H9 (cell line): ENCODE measurements around the gene ST3GAL5. TPM values are rescaled to one million over a fixed set of nuclear protein-coding genes. Genes with fewer than 3 reads are reported as not detected.

Experiments
- DNase-seq: peaks from one replicate; pipeline ENCODE4 v3.0.0-alpha.2; 2017
- H2AFZ ChIP-seq: one replicate; pipeline ENCODE4 v1.6.1; 2013; ENCODE audit warnings: mild to moderate bottlenecking, low read length, control low read depth, moderate library complexity
- H2AK5ac ChIP-seq: 2 replicates; pipeline ENCODE4 v1.6.1; 2013; ENCODE audit warnings: low read length, control low read depth, mixed read lengths; ENCODE audit not compliant: insufficient read length
- H2BK120ac ChIP-seq: one replicate; pipeline ENCODE4 v1.6.1; 2013; ENCODE audit warnings: low read depth, mild to moderate bottlenecking, low read length, control low read depth, inconsistent platforms; ENCODE audit not compliant: poor library complexity, severe bottlenecking
- H2BK12ac ChIP-seq: 2 replicates; pipeline ENCODE4 v1.6.1; 2013; ENCODE audit warnings: low read length, control low read depth, mixed read lengths, low read depth; ENCODE audit not compliant: insufficient read length
- H2BK15ac ChIP-seq: 2 replicates; pipeline ENCODE4 v1.6.1; 2013; ENCODE audit warnings: low read depth, low read length, control low read depth
- H2BK20ac ChIP-seq: one replicate; pipeline ENCODE4 v1.6.1; 2013; ENCODE audit warnings: low read depth, mild to moderate bottlenecking, low read length, control low read depth, inconsistent platforms; ENCODE audit not compliant: poor library complexity, severe bottlenecking
- H2BK5ac ChIP-seq: 2 replicates; pipeline ENCODE4 v1.6.1; 2013; ENCODE audit warnings: low read length, control low read depth, mixed read lengths; ENCODE audit not compliant: insufficient read length
- H3K14ac ChIP-seq: 2 replicates; pipeline ENCODE4 v1.6.1; 2013; ENCODE audit warnings: low read length, control low read depth; ENCODE audit not compliant: insufficient read depth
- H3K18ac ChIP-seq: 2 replicates; pipeline ENCODE4 v1.6.1; 2013; ENCODE audit warnings: low read depth, mild to moderate bottlenecking, mixed read lengths, low read length, control low read depth; ENCODE audit not compliant: insufficient read length
- H3K23ac ChIP-seq: 2 replicates; pipeline ENCODE4 v1.6.1; 2013; ENCODE audit warnings: low read length, control low read depth, mixed read lengths, low read depth; ENCODE audit not compliant: insufficient read length
- H3K23me2 ChIP-seq: 2 replicates; pipeline ENCODE4 v1.6.1; 2013; ENCODE audit warnings: low read depth, mild to moderate bottlenecking, mixed read lengths, low read length, control low read depth; ENCODE audit not compliant: insufficient read length, poor library complexity, severe bottlenecking
- H3K27ac ChIP-seq: 2 replicates; pipeline ENCODE4 v1.5.1; 2013; ENCODE audit warnings: low read length, control low read depth, mixed read lengths, low read depth; ENCODE audit not compliant: insufficient read length
- H3K27me3 ChIP-seq: 2 replicates; pipeline ENCODE4 v1.6.1; 2013; ENCODE audit warnings: low read length, control low read depth, inconsistent platforms; ENCODE audit not compliant: insufficient read depth
- H3K4ac ChIP-seq: 2 replicates; pipeline ENCODE4 v1.6.1; 2013; ENCODE audit warnings: low read depth, mild to moderate bottlenecking, control low read depth, inconsistent platforms, low read length, moderate library complexity
- H3K4me1 ChIP-seq: 2 replicates; pipeline ENCODE4 v1.6.1; 2013; ENCODE audit warnings: low read length, control low read depth, inconsistent platforms; ENCODE audit not compliant: insufficient read depth
- H3K4me2 ChIP-seq: 2 replicates; pipeline ENCODE4 v1.6.1; 2013; ENCODE audit warnings: low read length, control low read depth, mixed read lengths; ENCODE audit not compliant: insufficient read length, insufficient read depth
- H3K56ac ChIP-seq: 2 replicates; pipeline ENCODE4 v1.6.1; 2013; ENCODE audit warnings: low read depth, mild to moderate bottlenecking, mixed read lengths, low read length, control low read depth; ENCODE audit not compliant: insufficient read length
- H3K79me1 ChIP-seq: 2 replicates; pipeline ENCODE4 v1.6.1; 2013; ENCODE audit warnings: low read depth, mild to moderate bottlenecking, moderate library complexity, low read length, control low read depth, inconsistent platforms; ENCODE audit not compliant: insufficient read depth, poor library complexity, severe bottlenecking
- H3K79me2 ChIP-seq: 2 replicates; pipeline ENCODE4 v1.6.1; 2013; ENCODE audit warnings: low read length, control low read depth, inconsistent platforms; ENCODE audit not compliant: insufficient read depth
- H3K9ac ChIP-seq: 2 replicates; pipeline ENCODE4 v1.6.1; 2013; ENCODE audit warnings: low read length, control low read depth, mixed read lengths; ENCODE audit not compliant: insufficient read length; ENCODE audit errors: extremely low read depth
- H3K9me3 ChIP-seq: one replicate; pipeline ENCODE4 v1.6.1; 2013; ENCODE audit warnings: low read depth, low read length, inconsistent platforms; ENCODE audit not compliant: control insufficient read depth
- H3T11ph ChIP-seq: one replicate; pipeline ENCODE4 v1.6.1; 2013; ENCODE audit warnings: mild to moderate bottlenecking, low read length, control low read depth, inconsistent platforms
- H4K20me1 ChIP-seq: one replicate; pipeline ENCODE4 v1.6.1; 2013; ENCODE audit not compliant: control insufficient read depth, insufficient read length, insufficient read depth
- H4K5ac ChIP-seq: 2 replicates; pipeline ENCODE4 v1.6.1; 2013; ENCODE audit warnings: low read depth, mild to moderate bottlenecking, mixed read lengths, low read length, control low read depth; ENCODE audit not compliant: insufficient read length
- H4K8ac ChIP-seq: replicated peaks from 2 replicates; pipeline ENCODE4 v1.6.1; 2013; ENCODE audit warnings: low read length, control low read depth, mixed read lengths, low read depth; ENCODE audit not compliant: insufficient read length
- H4K91ac ChIP-seq: 2 replicates; pipeline ENCODE4 v1.6.1; 2013; ENCODE audit warnings: low read depth, mild to moderate bottlenecking, moderate library complexity, mixed read lengths, low read length, control low read depth; ENCODE audit not compliant: insufficient read length
- H3K27ac Mint-ChIP-seq, 3 experiments: 2 replicates in 2 of 3; 3 replicates in 1 of 3; pipeline ENCODE4 v1.8.0; 2020 to 2021; ENCODE audit warnings: mixed read lengths in 3 of 3, mild to moderate bottlenecking in 1 of 3, moderate library complexity in 1 of 3
- H3K27me3 Mint-ChIP-seq: 2 replicates; pipeline ENCODE4 v1.8.0; 2021; ENCODE audit warnings: low read depth, mild to moderate bottlenecking, moderate library complexity, mixed read lengths
- H3K36me3 Mint-ChIP-seq, 3 experiments: 2 replicates in 2 of 3; 3 replicates in 1 of 3; pipeline ENCODE4 v1.8.0; 2020 to 2021; ENCODE audit warnings: low read depth in 3 of 3, mixed read lengths in 3 of 3; ENCODE audit not compliant: insufficient read depth in 1 of 3
- H3K4me1 Mint-ChIP-seq, 2 experiments: 2 replicates each; pipeline ENCODE4 v1.8.0; 2020; ENCODE audit warnings: mixed read lengths in 2 of 2
- H3K4me3 Mint-ChIP-seq, 2 experiments: 2 replicates in 1 of 2; 3 replicates in 1 of 2; pipeline ENCODE4 v1.8.0; 2020 to 2021; ENCODE audit warnings: mild to moderate bottlenecking in 2 of 2, mixed read lengths in 2 of 2, moderate library complexity in 1 of 2
- H3K9me3 Mint-ChIP-seq, 2 experiments: 2 replicates in 1 of 2; 3 replicates in 1 of 2; pipeline ENCODE4 v1.8.0; 2020; ENCODE audit warnings: mild to moderate bottlenecking in 2 of 2, mixed read lengths in 2 of 2, moderate library complexity in 1 of 2
- CTCF ChIP-seq: fragments of 200-600 bp; sonication (generic); conservative IDR thresholded peaks from 3 replicates; pipeline ENCODE4 v1.8.0; 2021; ENCODE audit warnings: antibody characterized with exemption, mild to moderate bottlenecking
- WGBS: extraction: QIAGEN DNeasy Blood & Tissue Kit; methylation state at CpG from one replicate; pipeline ENCODE4 v1.1.7; 2013; ENCODE audit warnings: missing lambda C conversion rate, low lambda C conversion rate, mixed read lengths; ENCODE audit not compliant: insufficient read length; ENCODE audit errors: extremely low coverage; 5-methylcytosine and 5-hydroxymethylcytosine counted together
- total RNA-seq: library from RNA; stranded (reverse); gene quantifications from 2 replicates; pipeline ENCODE4 v1.2.1, GENCODE V29; 2021

ST3GAL5 gene
- total RNA-seq, 1 experiment from 2014 or later: 3.3 TPM

- Histone ChIP-seq H3K9ac (no peak overlapping the region), H2BK5ac (no peak overlapping the region), H3T11ph (no peak overlapping the region), H4K20me1 (no peaks in the 10 kb centered on the region), H3K27ac (no peak overlapping the region), H3K23me2 (no peaks in the 10 kb centered on the region), H3K9me3 (no peaks in the 10 kb centered on the region), H4K8ac (no peak overlapping the region), H3K14ac (no peak overlapping the region; the same call in 1 of the 2 replicates), H3K79me2 (no peaks in the 10 kb centered on the region), H3K4ac (no peak overlapping the region), H2AK5ac (no peak overlapping the region), H3K4me2 (no peak overlapping the region), H2BK120ac (no peak overlapping the region), H2AFZ (no peak overlapping the region), H2BK15ac (no peak overlapping the region), H2BK20ac (no peak overlapping the region), H4K5ac (no peak overlapping the region), H2BK12ac (no peak overlapping the region), H3K4me1 (no peaks in the 10 kb centered on the region), H3K27me3 (no peaks in the 10 kb centered on the region), H3K79me1 (no peaks in the 10 kb centered on the region), H4K91ac (no peak overlapping the region), H3K18ac (no peak overlapping the region), H3K23ac (no peak overlapping the region), H3K56ac (no peak overlapping the region)
- no peak for DNase-seq
- H3K4me3 Mint-ChIP-seq: no peak overlapping the region
- no peak for TF ChIP-seq CTCF
- H3K36me3 Mint-ChIP-seq: no peaks in the 10 kb centered on the region
- WGBS: no CpG with 5 or more reads among the region's 8 CpGs
- no peaks in the 10 kb centered on the region for H3K9me3 Mint-ChIP-seq
- H3K4me1 Mint-ChIP-seq: peaks cover 4 to 14% of the 10 kb centered on the region in 2 experiments; a peak in 3 of 4 replicates
- peaks cover 12% of the 10 kb centered on the region for H3K27me3 Mint-ChIP-seq
- H3K27ac Mint-ChIP-seq: peak overlapping the region in 1 of 3 experiments; percentile 48; a peak in 1 of 7 replicates
Observed at GRCh38 chr2:85787282-85787980, 101.4 kb downstream of the ST3GAL5 start.

Other genes with a start within 250 kb of the ST3GAL5 start
- not detected in 2 replicates for gene SFTPB, start 220.8 kb downstream of the ST3GAL5 start, total RNA-seq
- not detected in 2 replicates for gene GNLY, start 194.6 kb downstream of the ST3GAL5 start, total RNA-seq
- 0.20 and 0.22 TPM in 2 replicates for gene ATOH8, start 135.0 kb downstream of the ST3GAL5 start, total RNA-seq
- gene POLR1A, start 216.9 kb upstream of the ST3GAL5 start, total RNA-seq: 54.6 and 62.7 TPM in 2 replicates
- 161 and 180 TPM in 2 replicates for gene PTCD3, start 217.2 kb upstream of the ST3GAL5 start, total RNA-seq